Endothelial cell of umbilical vein (primary cell): Measurements from ENCODE around the gene ARL4C. TPM values are rescaled to one million over a fixed set of nuclear protein-coding genes. Genes with fewer than 3 reads are reported as not detected.

Experiments
- BruUV-seq: library from RNA; stranded (reverse); fragments of 400-500 nt; replicated peaks from 2 replicates; lab custom pipeline; 2021; lab: Mats Ljungman, UMichigan
- CTCF ChIA-PET: fragments of 300-600, 350-600 bp; sonication (Branson Sonifier 250); formaldehyde crosslinking; loops from one replicate; lab custom pipeline; 2021; ENCODE audit warnings: antibody characterized with exemption, inconsistent platforms; lab: Charles Lee
- POLR2A ChIA-PET: fragments of 300-600, 350-600 bp; sonication (Branson Sonifier 250); formaldehyde crosslinking; loops from one replicate; lab custom pipeline; 2021; ENCODE audit warnings: antibody characterized with exemption, inconsistent platforms; lab: Charles Lee
- DNase-seq: peaks from one replicate; pipeline ENCODE4 v3.0.0-alpha.2; 2011; ENCODE audit warnings: low read depth, low spot score
- FAIRE-seq: peaks from 2 replicates; lab custom pipeline; 2011; peaks lifted over from hg19 to GRCh38; lab: Jason Lieb, UNC
- H2AFZ ChIP-seq: 2 replicates; pipeline ENCODE4 v1.6.0; 2012; ENCODE audit warnings: low read depth, low read length, control low read depth, inconsistent platforms
- H3K27ac ChIP-seq: 2 replicates; pipeline ENCODE4 v1.5.1; 2011; ENCODE audit warnings: low read depth, mild to moderate bottlenecking, control low read depth, low read length, moderate library complexity; ENCODE audit not compliant: insufficient read depth
- H3K27me3 ChIP-seq, 2 experiments: 2 replicates each; pipeline versions ENCODE4 v1.6.0 to v1.6.1; 2011; ENCODE audit warnings: low read length in 2 of 2, mixed read lengths in 1 of 2; ENCODE audit not compliant: control insufficient read depth in 2 of 2, insufficient read depth in 2 of 2
- H3K36me3 ChIP-seq, 2 experiments: 2 replicates in 1 of 2; 3 replicates in 1 of 2; pipeline ENCODE4 v1.5.1; 2011; ENCODE audit warnings: low read length in 2 of 2, mild to moderate bottlenecking in 1 of 2, moderate library complexity in 1 of 2; ENCODE audit not compliant: control insufficient read depth in 2 of 2, insufficient read depth in 2 of 2; ENCODE audit errors: extremely low read depth in 1 of 2
- H3K4me1 ChIP-seq: 3 replicates; pipeline ENCODE4 v1.5.1; 2011; ENCODE audit warnings: mild to moderate bottlenecking, low read length; ENCODE audit not compliant: control insufficient read depth, insufficient read depth; ENCODE audit errors: extremely low read depth
- H3K4me2 ChIP-seq: 2 replicates; pipeline ENCODE4 v1.6.1; 2011; ENCODE audit warnings: low read length, control low read depth, mixed read lengths; ENCODE audit not compliant: insufficient read depth
- H3K4me3 ChIP-seq, 3 experiments: fragments of 200-600 bp in 1 of 3; sonication (generic), shearing (Covaris generic) in 1 of 3; replicated peaks in 1 of 3; 2 replicates each; pipeline ENCODE4 v1.5.1; 2011 to 2016; ENCODE audit warnings: control low read depth in 3 of 3, low read length in 3 of 3, mild to moderate bottlenecking in 2 of 3, inconsistent platforms in 1 of 3, low read depth in 1 of 3, moderate library complexity in 1 of 3; ENCODE audit not compliant: insufficient read depth in 1 of 3
- H3K79me2 ChIP-seq: 2 replicates; pipeline ENCODE4 v1.6.0; 2012; ENCODE audit warnings: low read length, inconsistent platforms; ENCODE audit not compliant: control insufficient read depth, insufficient read depth
- H3K9ac ChIP-seq: replicated peaks from 2 replicates; pipeline ENCODE3; 2011; ENCODE audit warnings: low read length, control low read depth; ENCODE audit not compliant: insufficient read depth; ENCODE audit errors: extremely low read depth
- H3K9me1 ChIP-seq: replicated peaks from 3 replicates; pipeline ENCODE4 v1.6.0; 2011; ENCODE audit warnings: mild to moderate bottlenecking, low read length; ENCODE audit not compliant: control insufficient read depth, insufficient read depth; ENCODE audit errors: extremely low read depth
- H3K9me3 ChIP-seq: replicated peaks from 2 replicates; pipeline ENCODE4 v1.5.1; 2012; ENCODE audit warnings: low read length, inconsistent platforms; ENCODE audit not compliant: control insufficient read depth, insufficient read depth
- H4K20me1 ChIP-seq: replicated peaks from 2 replicates; pipeline ENCODE3; 2011; ENCODE audit warnings: mild to moderate bottlenecking, low read length; ENCODE audit not compliant: control insufficient read depth, insufficient read depth; ENCODE audit errors: extremely low read depth
- EZH2 ChIP-seq: IDR thresholded peaks from 2 replicates; pipeline ENCODE4 v1.6.1; 2012; ENCODE audit warnings: borderline replicate concordance, low read depth, mild to moderate bottlenecking, moderate library complexity, low read length, inconsistent platforms; ENCODE audit not compliant: severe bottlenecking
- FOS ChIP-seq: IDR thresholded peaks from 2 replicates; pipeline ENCODE4 v1.6.1; 2011; ENCODE audit warnings: mild to moderate bottlenecking, low read length, moderate library complexity, borderline replicate concordance; ENCODE audit not compliant: insufficient read depth
- GATA2 ChIP-seq: IDR thresholded peaks from 2 replicates; pipeline ENCODE4 v1.7.0; 2011; ENCODE audit warnings: low read depth, mild to moderate bottlenecking, moderate library complexity, mixed read lengths, low read length; ENCODE audit not compliant: insufficient read length, insufficient read depth
- JUN ChIP-seq: IDR thresholded peaks from 2 replicates; pipeline ENCODE4 v1.6.1; 2011; ENCODE audit warnings: borderline replicate concordance, low read depth; ENCODE audit not compliant: insufficient read length, insufficient read depth
- MYC ChIP-seq: IDR thresholded peaks from one replicate; pipeline ENCODE4 v1.6.1; 2011; ENCODE audit warnings: mild to moderate bottlenecking, low read depth, low read length
- POLR2A ChIP-seq: IDR thresholded peaks from 2 replicates; pipeline ENCODE4 v1.6.1; 2012; ENCODE audit warnings: low read depth, mild to moderate bottlenecking, control low read depth, low read length
- POLR2AphosphoS5 ChIP-seq: IDR thresholded peaks from 2 replicates; pipeline ENCODE4 v1.6.1; 2012; ENCODE audit warnings: low read depth, mild to moderate bottlenecking, control low read depth, low read length, moderate library complexity; ENCODE audit not compliant: insufficient read depth
- dilution Hi-C: fragments of 300-500 bp; cut with MboI; formaldehyde crosslinking; loops from one replicate; pipeline ENCODE4 v1.15.0; 2019; ENCODE audit warnings: low sequenced_read_pairs; ENCODE audit not compliant: extremely low pct_ligation_motif_present
- intact Hi-C: fragments of 100-400 bp; cut with micrococcal nuclease; formaldehyde crosslinking; loops from one replicate; pipeline ENCODE4 v1.10.0; 2022
- polyA plus RNA-seq, 4 experiments: library from polyadenylated mRNA; depleted of rRNA in 3 of 4; stranded (reverse) in 3 of 4; unstranded in 1 of 4; fragments of >200 nt; gene quantifications; 2 replicates each; pipeline versions ENCODE4 v1.2.1 to v1.2.3, GENCODE V29; 2011 to 2012; ENCODE audit warnings: missing spikeins in 1 of 4
- total RNA-seq: library from RNA; stranded (reverse); gene quantifications from 2 replicates; pipeline ENCODE4 v1.2.3, GENCODE V29; 2021
- TF ChIP-seq, protein P1 (sequence below): IDR thresholded peaks from 2 replicates; pipeline ENCODE4 v1.6.1; 2011; ENCODE audit not compliant: insufficient read depth, insufficient read length
- TF ChIP-seq, protein P2 (sequence below), 2 donors: IDR thresholded peaks; 1 replicate in 1 of 2; 2 replicates in 1 of 2; pipeline ENCODE4 v1.5.1; 2011; ENCODE audit warnings: low read length in 2 of 2, mild to moderate bottlenecking in 2 of 2, moderate library complexity in 2 of 2, control low read depth in 1 of 2, inconsistent platforms in 1 of 2, low read depth in 1 of 2; ENCODE audit not compliant: insufficient read depth in 1 of 2; ENCODE audit errors: extremely low read depth in 1 of 2

Gene ARL4C
- total and polyA plus RNA-seq, 2 donors (not counting 3 experiments of a cell fraction or from before 2014, with no cell fraction given), result 5.5 to 10.5 TPM

DNA sequence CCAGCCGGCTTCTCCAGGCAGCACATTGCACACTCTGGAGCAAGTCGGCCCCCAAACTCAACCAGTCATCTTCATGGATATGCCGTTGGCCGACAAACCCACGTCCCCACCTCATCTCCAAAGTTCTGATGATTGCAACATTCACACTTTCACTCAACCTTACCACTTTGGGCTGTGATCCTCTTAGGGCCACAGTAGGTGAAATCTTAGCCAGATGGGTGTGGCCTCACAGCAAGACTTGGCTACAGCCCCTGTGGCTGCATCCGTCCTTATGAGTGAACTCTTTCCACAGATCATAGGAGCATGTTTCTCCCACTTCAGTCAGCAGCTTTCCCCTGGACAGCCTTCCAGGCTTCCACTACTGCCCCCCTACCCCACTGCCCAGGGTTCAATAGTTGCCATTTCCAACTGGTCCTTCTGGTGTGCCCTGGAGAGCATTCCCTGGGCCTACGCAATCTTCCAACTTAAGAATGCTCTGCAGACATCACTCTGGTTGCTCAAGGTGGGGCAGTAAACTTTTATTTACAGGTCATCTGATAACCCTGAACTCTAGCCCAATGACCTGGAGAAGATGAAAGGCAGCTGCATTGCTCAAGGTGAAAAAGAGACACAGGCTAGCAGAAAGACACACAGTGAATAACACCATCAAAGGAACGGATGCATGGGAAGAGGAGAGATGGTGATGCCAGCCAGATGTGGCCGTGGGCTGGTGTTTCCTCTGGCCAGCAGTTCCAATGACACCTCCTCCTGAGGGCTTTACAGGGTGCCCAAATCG lies 34.5 kb downstream of the ARL4C start:
- H3K27me3 ChIP-seq, result no peaks in the 10 kb centered on the region
- BruUV-seq, result no TSS peak
- CTCF ChIA-PET, result no interaction called here
- H3K9ac ChIP-seq, result no peak overlapping the region
- H4K20me1 ChIP-seq, result no peaks in the 10 kb centered on the region
- H3K4me2 ChIP-seq, result no peak overlapping the region
- no peak overlapping the region for H3K4me3 ChIP-seq
- DNase-seq, result no peak
- FAIRE-seq, result no peak
- intact Hi-C loops, result no loop called here
- no peaks in the 10 kb centered on the region for H3K79me2 ChIP-seq
- dilution Hi-C loops, result no loop called here
- no peaks in the 10 kb centered on the region for H3K9me1 ChIP-seq
- H3K36me3 ChIP-seq, result no peaks in the 10 kb centered on the region
- TF ChIP-seq POLR2AphosphoS5, result no peak
- no peak overlapping the region for H3K27ac ChIP-seq
- POLR2A ChIA-PET, result no interaction called here
- H3K4me1 ChIP-seq, result no peaks in the 10 kb centered on the region
- H2AFZ ChIP-seq, result no peak overlapping the region
- H3K9me3 ChIP-seq, result no peaks in the 10 kb centered on the region

DNA sequence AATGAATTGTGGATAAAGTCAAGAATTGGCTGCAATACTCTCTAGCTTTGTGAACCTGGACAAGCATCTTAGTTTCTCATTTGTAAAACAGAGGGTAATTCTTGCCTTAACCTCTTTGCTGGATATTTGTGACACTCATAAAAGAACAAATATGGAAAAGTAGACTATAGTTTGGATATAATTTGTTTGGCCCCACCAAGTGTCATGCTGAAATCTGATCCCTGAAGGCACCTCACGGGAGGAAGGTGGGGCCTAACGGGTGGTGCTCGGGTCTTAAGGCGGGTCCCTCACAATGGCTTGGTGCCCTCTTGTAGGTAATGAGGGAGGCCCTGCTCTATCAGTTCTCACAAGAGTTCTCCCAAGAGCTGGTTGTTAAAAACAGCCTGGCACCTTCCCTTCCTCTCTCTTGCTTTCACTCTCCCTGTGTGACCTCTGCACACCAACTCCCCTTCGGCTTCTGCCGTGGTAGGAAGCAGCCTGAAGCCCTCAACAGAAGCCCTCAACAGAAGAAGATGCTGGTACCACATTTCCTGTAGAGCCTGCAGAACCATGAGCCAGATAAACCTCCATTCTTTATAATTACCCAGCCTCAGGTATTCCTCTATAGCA lies 37.4 kb downstream of the ARL4C start:
- Histone ChIP-seq H3K27me3 (no peaks in the 10 kb centered on the region), H3K9me1 (no peaks in the 10 kb centered on the region), H3K4me1 (no peaks in the 10 kb centered on the region), H3K36me3 (no peaks in the 10 kb centered on the region), H3K9me3 (no peaks in the 10 kb centered on the region), H2AFZ (no peak overlapping the region), H3K79me2 (no peaks in the 10 kb centered on the region), H3K4me2 (no peak overlapping the region), H4K20me1 (no peaks in the 10 kb centered on the region), H3K27ac (no peak overlapping the region), H3K9ac (no peak overlapping the region), H3K4me3 (no peak overlapping the region)
- ChIA-PET POLR2A (no interaction called here), CTCF (interaction anchor here (1.0 to 1.6 kb wide), 3 partner anchors 10 to 324 kb away, joined by 3 to 5 read pairs (median 3); no protein-coding TSS in a partner anchor)
- intact Hi-C loops, result no loop called here
- no peak for FAIRE-seq
- dilution Hi-C loops, result no loop called here
- BruUV-seq, result no TSS peak
- DNase-seq, result no peak
- TF ChIP-seq JUN, result no peak
- TF ChIP-seq, protein P1, sequence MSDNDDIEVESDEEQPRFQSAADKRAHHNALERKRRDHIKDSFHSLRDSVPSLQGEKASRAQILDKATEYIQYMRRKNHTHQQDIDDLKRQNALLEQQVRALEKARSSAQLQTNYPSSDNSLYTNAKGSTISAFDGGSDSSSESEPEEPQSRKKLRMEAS, result no peak
- no peak for TF ChIP-seq GATA2
- no peak for TF ChIP-seq EZH2
- no peak for TF ChIP-seq POLR2A
- TF ChIP-seq POLR2AphosphoS5, result no peak
- no peak for TF ChIP-seq FOS
- TF ChIP-seq, protein P2, sequence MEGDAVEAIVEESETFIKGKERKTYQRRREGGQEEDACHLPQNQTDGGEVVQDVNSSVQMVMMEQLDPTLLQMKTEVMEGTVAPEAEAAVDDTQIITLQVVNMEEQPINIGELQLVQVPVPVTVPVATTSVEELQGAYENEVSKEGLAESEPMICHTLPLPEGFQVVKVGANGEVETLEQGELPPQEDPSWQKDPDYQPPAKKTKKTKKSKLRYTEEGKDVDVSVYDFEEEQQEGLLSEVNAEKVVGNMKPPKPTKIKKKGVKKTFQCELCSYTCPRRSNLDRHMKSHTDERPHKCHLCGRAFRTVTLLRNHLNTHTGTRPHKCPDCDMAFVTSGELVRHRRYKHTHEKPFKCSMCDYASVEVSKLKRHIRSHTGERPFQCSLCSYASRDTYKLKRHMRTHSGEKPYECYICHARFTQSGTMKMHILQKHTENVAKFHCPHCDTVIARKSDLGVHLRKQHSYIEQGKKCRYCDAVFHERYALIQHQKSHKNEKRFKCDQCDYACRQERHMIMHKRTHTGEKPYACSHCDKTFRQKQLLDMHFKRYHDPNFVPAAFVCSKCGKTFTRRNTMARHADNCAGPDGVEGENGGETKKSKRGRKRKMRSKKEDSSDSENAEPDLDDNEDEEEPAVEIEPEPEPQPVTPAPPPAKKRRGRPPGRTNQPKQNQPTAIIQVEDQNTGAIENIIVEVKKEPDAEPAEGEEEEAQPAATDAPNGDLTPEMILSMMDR (IDR thresholded peaks at IDR 0.05; ENCODE audit: extremely low read depth in 1 of 2, insufficient read depth in 1 of 2, low read depth in 1 of 2, low read length in 2 of 2), result no peak
- TF ChIP-seq MYC, result no peak
